Measurements from ENCODE around the gene TRIM45. TPM values are rescaled to one million over a fixed set of nuclear protein-coding genes. Genes with fewer than 3 reads are reported as not detected.

The TRIM45 gene
- total RNA-seq, 1 donor from 2014 or later: 5.6 TPM

GRCh38 chr1:117114877-117115276 lies 6.7 kb downstream of the TRIM45 start:
- no peak for TF ChIP-seq CTCF (IDR thresholded peaks at IDR 0.05)
- no peak for TF ChIP-seq POLR2A (IDR thresholded peaks at IDR 0.05)
- Histone ChIP-seq H3K27ac (no peak overlapping the region), H3K4me1 (no peaks in the 10 kb centered on the region), H3K36me3 (peaks cover 0 to 11% of the 10 kb centered on the region in 2 donors), H3K9me3 (no peaks in the 10 kb centered on the region), H3K4me3 (no peak overlapping the region), H3K27me3 (no peaks in the 10 kb centered on the region)
- intact Hi-C loops (cut with DNase I): no loop called here
- no peak for DNase-seq (ENCODE audit: extremely low spot score in 2 of 2)

- DNase-seq (ENCODE audit: extremely low spot score in 2 of 2): no peak
- no peaks in the 10 kb centered on the region for H3K27me3 ChIP-seq
- H3K4me3 ChIP-seq: no peak overlapping the region
- H3K36me3 ChIP-seq: peaks cover 0 to 11% of the 10 kb centered on the region in 2 donors
- no peaks in the 10 kb centered on the region for H3K9me3 ChIP-seq
- no peaks in the 10 kb centered on the region for H3K4me1 ChIP-seq
- TF ChIP-seq CTCF (IDR thresholded peaks at IDR 0.05) (no peak), POLR2A (IDR thresholded peaks at IDR 0.05) (no peak), POLR2AphosphoS5 (IDR thresholded peaks at IDR 0.05; ENCODE audit: insufficient read depth in 1 of 2, low read depth in 1 of 2) (no peak)
- no peak overlapping the region for H3K27ac ChIP-seq
- intact Hi-C loops (cut with DNase I): no loop called here
These were observed 8.3 kb downstream of the TRIM45 start for GRCh38 chr1:117113199-117113598.

GRCh38 chr1:117112047-117112717 lies 9.4 kb downstream of the TRIM45 start:
- H3K27me3 ChIP-seq: no peaks in the 10 kb centered on the region
- H3K36me3 ChIP-seq: peaks cover 0 to 11% of the 10 kb centered on the region in 2 donors
- H3K4me3 ChIP-seq: no peak overlapping the region
- H3K9me3 ChIP-seq: no peaks in the 10 kb centered on the region
- H3K4me1 ChIP-seq: no peaks in the 10 kb centered on the region
- no peak overlapping the region for H3K27ac ChIP-seq
- TF ChIP-seq POLR2A (IDR thresholded peaks at IDR 0.05) (no peak), CTCF (IDR thresholded peaks at IDR 0.05) (no peak), POLR2AphosphoS5 (IDR thresholded peaks at IDR 0.05; ENCODE audit: insufficient read depth in 1 of 2, low read depth in 1 of 2) (no peak)
- intact Hi-C loops (cut with DNase I): no loop called here
- no peak for DNase-seq (ENCODE audit: extremely low spot score in 2 of 2)

GRCh38 chr1:117110774-117111173 lies 10.8 kb downstream of the TRIM45 start:
- H3K27ac ChIP-seq: no peak overlapping the region
- DNase-seq (ENCODE audit: extremely low spot score in 2 of 2): no peak
- H3K27me3 ChIP-seq: no peaks in the 10 kb centered on the region
- no peaks in the 10 kb centered on the region for H3K4me1 ChIP-seq
- peaks cover 0 to 11% of the 10 kb centered on the region in 2 donors for H3K36me3 ChIP-seq
- TF ChIP-seq POLR2A (IDR thresholded peaks at IDR 0.05) (no peak), CTCF (IDR thresholded peaks at IDR 0.05) (no peak), POLR2AphosphoS5 (IDR thresholded peaks at IDR 0.05; ENCODE audit: insufficient read depth in 1 of 2, low read depth in 1 of 2) (no peak)
- no peaks in the 10 kb centered on the region for H3K9me3 ChIP-seq
- intact Hi-C loops (cut with DNase I): no loop called here
- H3K4me3 ChIP-seq: no peak overlapping the region

- no peaks in the 10 kb centered on the region for H3K27me3 ChIP-seq
- intact Hi-C loops (cut with DNase I): no loop called here
- no peaks in the 10 kb centered on the region for H3K4me1 ChIP-seq
- no peak overlapping the region for H3K4me3 ChIP-seq
- no peak overlapping the region for H3K27ac ChIP-seq
- H3K36me3 ChIP-seq: peaks cover 0 to 8% of the 10 kb centered on the region in 2 donors
- DNase-seq (ENCODE audit: extremely low spot score in 2 of 2): no peak
- H3K9me3 ChIP-seq: no peaks in the 10 kb centered on the region
- no peak for TF ChIP-seq CTCF (IDR thresholded peaks at IDR 0.05)
- no peak for TF ChIP-seq POLR2AphosphoS5 (IDR thresholded peaks at IDR 0.05; ENCODE audit: insufficient read depth in 1 of 2, low read depth in 1 of 2)
- TF ChIP-seq POLR2A (IDR thresholded peaks at IDR 0.05): no peak
These were observed 14.2 kb downstream of the TRIM45 start for GRCh38 chr1:117107364-117107763.
